ENCODE data around the gene ZNF350.
"Not testable (repeated sequence)": the region's sequence is repeated elsewhere in the genome, so short reads cannot be mapped to it uniquely, and the experiment has no call there.

Gene ZNF350

DNA sequence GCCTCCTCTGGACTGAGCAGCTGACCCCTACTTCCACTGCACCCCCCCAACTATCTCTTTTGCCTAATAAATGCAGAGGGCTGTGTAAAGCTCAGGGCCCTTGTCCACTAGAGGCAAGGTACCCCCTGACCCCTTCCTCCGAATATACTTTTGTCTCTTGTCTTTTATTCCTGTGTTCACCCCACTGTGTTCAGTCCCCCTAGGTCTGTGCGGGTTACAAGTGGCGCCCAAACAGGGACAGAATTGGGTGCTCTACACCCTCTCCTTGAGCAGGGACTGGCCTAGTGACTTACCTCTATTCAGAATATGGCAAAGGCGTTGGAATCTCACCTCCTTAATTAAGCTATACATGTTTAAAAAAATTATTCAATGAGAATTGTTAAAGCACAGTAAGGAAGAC is 15.0 kb downstream of the ZNF350 start:
- no peak for DNase-seq (ENCODE audit: low read depth)

DNA sequence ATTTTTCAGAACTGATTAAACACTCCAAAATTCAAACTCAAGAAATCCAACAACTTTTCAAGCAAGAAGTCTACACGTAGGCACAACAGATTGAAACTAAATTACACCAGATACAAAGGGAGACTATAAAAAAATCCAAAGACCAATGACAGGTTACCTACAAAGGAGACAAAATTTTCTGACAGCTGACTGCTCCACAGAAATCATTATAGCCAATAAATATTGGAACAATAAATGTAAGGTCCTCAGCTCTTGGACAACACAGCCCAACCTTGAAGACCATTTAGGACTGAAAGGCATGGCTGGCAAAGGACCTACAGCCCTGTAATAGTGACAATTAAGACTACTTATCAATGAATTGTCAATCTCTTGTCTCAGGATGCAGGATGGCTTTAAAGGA is 15.9 kb downstream of the ZNF350 start:
- no peak for DNase-seq (ENCODE audit: low read depth)

DNA sequence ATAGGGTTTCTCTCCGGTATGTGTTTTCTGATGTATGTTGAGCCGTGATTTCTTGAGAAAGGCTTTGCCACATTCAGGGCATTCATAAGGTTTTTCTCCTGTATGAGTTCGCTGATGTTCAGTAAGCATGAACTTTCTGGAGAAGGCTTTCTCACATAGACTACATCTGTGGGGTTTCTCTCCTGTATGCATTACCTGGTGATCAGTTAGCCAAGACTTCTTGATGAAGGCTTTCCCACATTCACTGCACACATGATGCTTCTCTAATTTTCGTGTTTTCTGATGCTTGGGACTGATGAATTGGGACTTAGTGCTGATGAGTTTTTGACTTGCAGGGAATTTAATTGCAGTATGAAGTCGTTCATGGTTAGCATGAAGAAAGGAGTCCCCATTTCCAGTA is 21.1 kb downstream of the ZNF350 start:
- DNase-seq (ENCODE audit: low read depth) = no peak

DNA sequence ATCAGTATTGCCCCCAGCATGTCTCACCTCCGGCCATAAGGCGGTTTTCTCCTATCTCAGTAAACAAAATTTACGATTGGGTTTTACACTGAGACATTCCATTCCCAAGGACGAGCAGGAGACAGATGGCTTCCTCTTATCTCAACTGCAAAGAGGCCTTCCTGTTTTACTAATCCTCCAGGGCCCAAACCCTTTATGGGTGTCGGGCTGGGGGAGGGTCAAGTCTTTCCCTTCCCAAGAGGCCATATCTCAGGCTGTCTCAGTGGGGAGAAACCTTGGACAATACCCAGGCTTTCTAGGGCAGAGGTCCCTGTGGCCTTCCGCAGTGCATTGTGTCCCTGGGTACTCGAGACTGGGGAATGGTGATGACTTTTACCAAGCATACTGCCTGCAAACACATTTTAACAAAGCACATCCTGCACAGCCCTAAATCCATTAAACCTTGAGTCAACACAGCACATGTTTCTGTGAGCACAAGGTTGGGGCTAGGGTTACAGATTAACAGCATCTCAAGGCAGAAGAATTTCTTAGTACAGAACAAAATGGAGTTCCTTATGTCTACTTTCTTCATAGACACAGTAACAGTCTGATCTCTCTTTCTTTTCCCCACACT is 25.9 kb downstream of the ZNF350 start:
- DNase-seq (ENCODE audit: low read depth) = not testable (repeated sequence)

DNA sequence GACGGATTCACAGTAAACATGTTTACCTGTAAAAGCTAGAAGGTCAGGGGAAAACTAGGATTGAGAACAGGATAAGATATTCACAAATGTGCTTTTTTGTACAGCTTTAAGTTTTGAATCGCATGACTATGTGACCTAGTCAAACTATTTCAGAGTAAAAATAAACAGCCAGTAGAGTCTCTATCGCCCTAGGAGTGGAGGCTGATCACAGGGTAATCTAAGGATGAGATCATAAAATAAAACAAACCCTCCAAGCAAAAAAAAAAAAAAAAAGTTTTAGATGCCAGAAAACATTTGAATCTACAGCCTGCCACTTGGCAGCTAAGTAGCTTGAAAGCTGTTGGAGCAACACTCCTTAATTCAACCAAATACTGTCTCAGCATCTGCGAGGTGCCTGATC is 26.8 kb downstream of the ZNF350 start:
- no peak for DNase-seq (ENCODE audit: low read depth)

DNA sequence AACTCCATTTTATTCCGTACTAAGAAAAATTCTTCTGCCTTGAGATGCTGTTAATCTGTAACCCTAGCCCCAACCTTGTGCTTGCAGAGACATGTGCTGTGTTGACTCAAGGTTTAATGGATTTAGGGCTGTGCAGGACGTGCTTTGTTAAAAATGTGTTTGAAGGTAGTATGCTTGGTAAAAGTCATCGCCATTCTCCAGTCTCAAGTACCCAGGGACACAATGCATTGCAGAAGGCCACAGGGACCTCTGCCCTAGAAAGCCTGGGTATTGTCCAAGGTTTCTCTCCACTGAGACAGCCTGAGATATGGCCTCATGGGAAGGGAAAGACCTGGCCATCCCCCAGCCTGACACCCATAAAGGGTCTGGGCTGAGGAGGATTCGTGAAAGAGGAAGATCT is 28.8 kb downstream of the ZNF350 start:
- DNase-seq (ENCODE audit: low read depth) = not testable (repeated sequence)

DNA sequence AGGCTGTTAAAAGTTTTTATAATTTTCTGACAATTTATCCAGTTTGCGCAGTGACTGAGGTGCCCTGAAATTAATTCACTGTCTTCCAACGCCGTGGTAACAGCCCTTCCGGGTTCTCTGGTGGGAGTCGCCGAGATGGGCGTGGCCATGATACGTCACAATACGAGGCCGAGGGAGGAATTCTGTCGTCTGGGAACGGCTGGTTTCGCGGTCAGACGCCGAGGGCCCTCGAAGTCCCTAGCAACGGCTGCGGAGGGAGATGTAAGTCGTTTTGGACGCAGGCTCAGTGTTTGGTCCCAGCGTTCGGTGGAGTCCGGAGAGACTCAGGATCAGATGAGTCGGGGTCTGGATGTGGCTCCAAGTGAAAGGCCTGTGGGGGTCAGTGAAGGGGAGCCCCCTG is 37.7 kb downstream of the ZNF350 start:
- no peak for DNase-seq (ENCODE audit: low read depth)

GRCh38 chr19:51946602-51947001 is 40.0 kb downstream of the ZNF350 start:
- DNase-seq (ENCODE audit: low read depth) = no peak

DNA sequence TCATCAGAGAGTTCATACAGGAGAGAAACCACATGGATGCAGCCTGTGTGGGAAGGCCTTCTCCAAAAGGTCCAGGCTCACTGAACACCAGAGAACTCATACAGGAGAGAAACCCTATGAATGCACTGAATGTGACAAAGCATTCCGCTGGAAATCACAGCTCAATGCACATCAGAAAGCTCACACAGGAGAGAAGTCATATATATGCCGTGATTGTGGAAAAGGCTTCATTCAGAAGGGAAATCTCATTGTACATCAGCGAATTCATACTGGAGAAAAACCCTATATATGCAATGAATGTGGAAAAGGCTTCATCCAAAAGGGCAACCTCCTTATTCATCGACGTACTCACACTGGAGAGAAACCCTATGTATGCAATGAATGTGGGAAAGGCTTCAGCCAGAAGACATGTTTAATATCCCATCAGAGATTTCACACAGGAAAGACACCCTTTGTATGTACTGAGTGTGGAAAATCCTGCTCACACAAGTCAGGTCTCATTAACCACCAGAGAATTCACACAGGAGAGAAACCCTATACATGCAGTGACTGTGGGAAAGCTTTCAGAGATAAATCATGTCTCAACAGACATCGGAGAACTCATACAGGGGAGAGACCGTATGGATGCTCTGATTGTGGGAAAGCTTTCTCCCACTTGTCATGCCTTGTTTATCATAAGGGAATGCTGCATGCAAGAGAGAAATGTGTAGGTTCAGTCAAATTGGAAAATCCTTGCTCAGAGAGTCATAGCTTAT is 41.7 kb downstream of the ZNF350 start:
- DNase-seq (ENCODE audit: low read depth) = no peak

DNA sequence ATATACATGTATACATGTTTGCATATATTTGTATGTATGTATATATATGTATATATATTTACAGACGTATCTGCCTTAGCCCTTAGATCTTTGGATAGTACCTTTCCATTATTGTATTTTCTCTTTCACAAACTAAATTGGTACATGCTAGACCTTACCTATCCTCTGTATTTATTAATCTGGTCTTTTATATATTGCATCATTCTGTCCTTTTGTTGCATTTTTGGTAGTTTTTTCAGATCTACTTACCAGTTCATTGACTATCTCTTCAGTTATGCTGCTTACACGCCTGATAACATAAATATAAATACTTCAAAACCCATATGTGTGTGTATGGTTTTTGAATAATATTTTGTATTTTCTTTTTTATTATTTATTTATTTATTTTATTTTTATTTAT is 47.7 kb downstream of the ZNF350 start:
- no peak for DNase-seq (ENCODE audit: low read depth)

DNA sequence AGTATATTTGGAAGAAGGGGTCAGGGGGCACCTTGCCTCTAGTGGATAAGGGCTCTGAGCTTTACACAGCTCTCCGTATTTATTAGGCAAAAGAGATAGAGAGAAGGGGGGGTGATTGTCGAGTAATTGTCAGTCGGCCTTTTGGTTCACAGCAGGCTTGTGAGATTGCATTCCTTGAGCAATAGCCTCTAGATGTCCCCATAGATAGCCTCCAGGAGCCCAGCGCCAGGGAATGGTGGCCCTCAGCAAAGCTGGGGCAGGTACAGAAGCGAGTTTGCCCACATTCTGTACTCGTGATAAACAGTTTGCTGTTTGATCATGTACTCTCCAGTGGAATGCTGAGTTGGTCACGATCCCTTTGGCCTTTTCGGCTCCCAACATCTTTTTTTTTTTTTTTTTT is 54.7 kb downstream of the ZNF350 start:
- DNase-seq (ENCODE audit: low read depth) = no peak

- DNase-seq (ENCODE audit: low read depth) = no peak
Measured at GRCh38 chr19:51927859-51928258, 58.8 kb downstream of the ZNF350 start.

DNA sequence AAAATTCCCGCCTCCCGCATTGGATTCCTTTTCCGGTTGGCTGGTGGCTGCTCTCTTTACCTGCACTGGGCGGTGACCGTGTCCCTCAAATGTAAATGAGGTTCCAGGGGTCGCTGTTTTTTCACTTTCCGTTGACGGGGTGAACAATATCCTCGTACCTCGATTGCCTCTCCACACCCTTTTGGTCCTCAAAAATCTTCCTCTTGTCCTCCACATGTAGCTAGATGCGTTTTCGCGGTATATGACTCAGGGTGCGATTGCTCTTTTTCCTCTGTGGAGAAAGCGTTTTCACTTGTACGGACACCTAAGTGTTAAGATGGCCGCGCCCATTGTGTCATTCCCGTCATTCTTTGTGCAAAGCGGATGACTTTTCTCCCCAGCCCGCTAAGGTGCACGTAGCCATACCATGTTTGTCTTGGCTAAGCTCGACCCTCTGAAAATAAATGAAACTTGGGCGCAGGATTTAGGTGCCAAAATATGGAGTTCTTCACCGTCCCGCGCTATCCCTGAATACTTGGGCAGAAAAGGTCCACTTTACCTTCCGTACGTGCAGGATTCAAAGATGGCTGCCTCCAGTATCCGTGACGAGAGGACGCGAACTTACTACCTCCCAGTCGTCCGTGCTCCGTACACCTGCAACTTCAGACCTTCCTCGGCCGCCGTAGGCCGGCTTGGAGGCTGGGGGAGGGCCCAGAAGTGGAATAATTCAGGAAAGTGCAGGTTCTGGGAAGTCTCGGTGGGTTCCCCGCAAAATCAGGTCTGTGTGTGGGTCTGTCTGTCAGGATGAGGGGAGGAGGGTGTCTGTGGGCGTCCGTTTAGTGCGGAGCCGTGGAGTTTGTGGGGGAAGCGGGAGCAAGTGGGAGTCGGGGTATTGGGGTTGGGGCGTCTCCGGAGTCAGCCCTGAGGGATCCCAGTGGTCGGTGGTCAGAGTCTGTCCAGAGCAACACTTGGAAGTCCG is 59.6 kb downstream of the ZNF350 start, which contains the start of gene ZNF613:
Gene ZNF613, plus strand, starts transcription at position 689 of the 958 bp plus-strand sequence. CDS start 8,749 bp downstream, outside the sequence.
- DNase-seq (ENCODE audit: low read depth) = peak; percentile 79

GRCh38 chr19:51926426-51926783 is 60.2 kb downstream of the ZNF350 start:
- DNase-seq (ENCODE audit: low read depth) = no peak

GRCh38 chr19:51921949-51922348 is 64.7 kb downstream of the ZNF350 start:
- no peak for DNase-seq (ENCODE audit: low read depth)

GRCh38 chr19:51919606-51920005 is 67.0 kb downstream of the ZNF350 start:
- DNase-seq (ENCODE audit: low read depth) = no peak

DNA sequence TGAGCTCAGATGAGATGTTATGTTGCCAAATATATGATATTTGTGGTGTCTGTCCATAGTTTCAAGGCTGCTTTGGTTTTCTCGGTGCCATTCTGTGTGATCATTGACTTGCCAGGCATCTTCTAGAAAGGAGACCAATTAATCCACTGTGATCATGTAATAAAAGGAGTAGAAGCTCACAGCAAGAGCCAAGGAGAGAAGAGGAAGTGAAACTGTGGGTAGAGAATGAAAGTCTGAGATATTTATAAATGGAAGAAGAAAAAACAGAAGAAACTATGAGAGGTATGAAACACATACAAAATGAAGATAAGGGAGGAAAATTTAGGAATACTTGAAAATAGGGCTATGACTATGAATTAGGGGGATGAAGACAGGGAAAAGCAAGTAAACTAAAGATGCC is 70.5 kb downstream of the ZNF350 start:
- no peak for DNase-seq (ENCODE audit: low read depth)

- DNase-seq (ENCODE audit: low read depth) = no peak
Measured at GRCh38 chr19:51915324-51915867, 71.2 kb downstream of the ZNF350 start.

All from stimulated activated CD4-positive, alpha-beta T cell treated with anti-CD3 and anti-CD28 coated beads, Interleukin-2, amount 100 ng/mL, for 4 hours (primary cell).